SK-N-SH treated with all-trans-retinoic acid at 6 μM for 48 hours (cell line): ENCODE results near the gene TNNC2.

Source experiments
- ATAC-seq: fragments of 200-7000 bp; cut with Tn5 transposase; 3 replicates; pipeline ENCODE4 v1.9.1; 2020; ENCODE audit warnings: mild to moderate bottlenecking, moderate library complexity
- ESRRG ChIP-seq: fragments of 250-450 bp; sonication (Bioruptor Pico); IDR thresholded peaks from 2 replicates; pipeline ENCODE4 v1.6.1; 2021; ENCODE audit warnings: mild to moderate bottlenecking
- OSR1 ChIP-seq: fragments of 250-450 bp; sonication (Bioruptor Pico); IDR thresholded peaks from 2 replicates; pipeline ENCODE4 v1.8.0; 2022; ENCODE audit warnings: moderate library complexity, mild to moderate bottlenecking, inconsistent platforms
- SNAI2 ChIP-seq: fragments of 250-450 bp; sonication (Bioruptor Pico); IDR thresholded peaks from 2 replicates; pipeline ENCODE4 v1.5.0; 2020; ENCODE audit warnings: mild to moderate bottlenecking, moderate library complexity
- TSHZ2 ChIP-seq: fragments of 250-450 bp; sonication (Bioruptor Pico); IDR thresholded peaks from 2 replicates; pipeline ENCODE4 v1.5.0; 2020; ENCODE audit warnings: mild to moderate bottlenecking, moderate library complexity
- TF ChIP-seq, protein P1 (sequence below): fragments of 250-450 bp; sonication (Bioruptor Pico); IDR thresholded peaks from 2 replicates; pipeline ENCODE4 v1.5.1; 2021; ENCODE audit warnings: mild to moderate bottlenecking, moderate library complexity

Gene TNNC2

GRCh38 chr20:45774945-45775344 lies 52.2 kb downstream of the TNNC2 start:
- ATAC-seq, result no peak
- no peak for TF ChIP-seq TSHZ2
- TF ChIP-seq OSR1 (CRISPR knock-in tag), result no peak
- TF ChIP-seq SNAI2 (CRISPR knock-in tag), result no peak
- no peak for TF ChIP-seq ESRRG (CRISPR knock-in tag)
- TF ChIP-seq, protein P1, sequence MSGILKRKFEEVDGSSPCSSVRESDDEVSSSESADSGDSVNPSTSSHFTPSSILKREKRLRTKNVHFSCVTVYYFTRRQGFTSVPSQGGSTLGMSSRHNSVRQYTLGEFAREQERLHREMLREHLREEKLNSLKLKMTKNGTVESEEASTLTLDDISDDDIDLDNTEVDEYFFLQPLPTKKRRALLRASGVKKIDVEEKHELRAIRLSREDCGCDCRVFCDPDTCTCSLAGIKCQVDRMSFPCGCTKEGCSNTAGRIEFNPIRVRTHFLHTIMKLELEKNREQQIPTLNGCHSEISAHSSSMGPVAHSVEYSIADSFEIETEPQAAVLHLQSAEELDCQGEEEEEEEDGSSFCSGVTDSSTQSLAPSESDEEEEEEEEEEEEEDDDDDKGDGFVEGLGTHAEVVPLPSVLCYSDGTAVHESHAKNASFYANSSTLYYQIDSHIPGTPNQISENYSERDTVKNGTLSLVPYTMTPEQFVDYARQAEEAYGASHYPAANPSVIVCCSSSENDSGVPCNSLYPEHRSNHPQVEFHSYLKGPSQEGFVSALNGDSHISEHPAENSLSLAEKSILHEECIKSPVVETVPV (CRISPR knock-in tag), result no peak
